ENCODE data around the gene SNX33. TPM values are rescaled to one million over a fixed set of nuclear protein-coding genes. Genes with fewer than 3 reads are reported as not detected.

The SNX33 gene, protein sequence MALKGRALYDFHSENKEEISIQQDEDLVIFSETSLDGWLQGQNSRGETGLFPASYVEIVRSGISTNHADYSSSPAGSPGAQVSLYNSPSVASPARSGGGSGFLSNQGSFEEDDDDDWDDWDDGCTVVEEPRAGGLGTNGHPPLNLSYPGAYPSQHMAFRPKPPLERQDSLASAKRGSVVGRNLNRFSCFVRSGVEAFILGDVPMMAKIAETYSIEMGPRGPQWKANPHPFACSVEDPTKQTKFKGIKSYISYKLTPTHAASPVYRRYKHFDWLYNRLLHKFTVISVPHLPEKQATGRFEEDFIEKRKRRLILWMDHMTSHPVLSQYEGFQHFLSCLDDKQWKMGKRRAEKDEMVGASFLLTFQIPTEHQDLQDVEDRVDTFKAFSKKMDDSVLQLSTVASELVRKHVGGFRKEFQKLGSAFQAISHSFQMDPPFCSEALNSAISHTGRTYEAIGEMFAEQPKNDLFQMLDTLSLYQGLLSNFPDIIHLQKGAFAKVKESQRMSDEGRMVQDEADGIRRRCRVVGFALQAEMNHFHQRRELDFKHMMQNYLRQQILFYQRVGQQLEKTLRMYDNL
- total RNA-seq = 10 to 100 TPM; 27.8 to 47.6 (median 40.1) TPM

DNA sequence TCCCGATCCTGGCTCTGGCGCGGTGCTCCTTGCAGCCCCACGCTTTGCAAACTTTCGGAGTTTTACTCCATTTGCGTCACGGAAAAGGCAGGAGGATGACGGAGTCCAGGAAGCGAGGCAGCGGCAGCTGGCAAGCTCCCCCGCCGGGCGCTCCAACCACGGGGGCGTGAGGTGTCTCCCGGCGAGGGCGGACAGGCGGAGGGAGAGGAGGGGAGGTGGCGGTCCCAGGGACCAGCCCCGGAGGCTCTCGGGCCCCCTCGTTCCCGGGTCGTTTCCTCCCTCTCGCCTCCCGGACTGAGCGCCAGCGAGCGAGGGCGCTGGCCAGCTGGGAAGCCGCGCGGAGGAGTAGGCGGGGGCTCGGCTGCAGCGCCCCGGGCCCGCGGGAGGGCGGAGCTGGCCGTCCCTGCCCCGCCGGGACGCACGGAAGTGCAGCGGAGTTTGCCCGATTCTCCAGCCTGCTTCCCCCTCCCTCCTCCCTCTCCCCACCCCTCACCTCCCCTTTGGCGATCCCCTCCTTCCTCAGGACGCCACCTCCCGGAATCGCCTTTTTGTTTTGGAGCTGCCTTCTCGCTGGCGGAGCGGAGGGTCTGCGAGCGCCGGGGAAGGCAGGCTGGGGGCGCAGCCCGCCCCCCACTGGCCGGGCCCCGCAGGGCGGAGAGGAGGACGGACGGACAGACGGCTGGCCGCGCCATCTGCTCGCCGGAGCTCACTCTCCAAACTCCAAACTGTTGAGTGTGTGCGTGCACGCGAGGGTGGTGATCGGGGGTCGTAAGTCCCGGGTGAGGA is at the start of gene SNX33:
Gene SNX33, plus strand, starts transcription at position 543 of the 786 bp plus-strand sequence. CDS start 1,191 bp downstream, outside the sequence.
- WGBS = 0% methylated on average over 41 of the region's 76 CpGs
- peaks cover 0 to 20% (median 3%) of the 10 kb centered on the region in 4 donors for H3K36me3 ChIP-seq
- H3K4me1 ChIP-seq = peaks cover 49 to 60% (median 55%) of the 10 kb centered on the region in 4 donors
- no peaks in the 10 kb centered on the region for H3K9me3 ChIP-seq
- peak within 1 kb of the TSS; percentile 89 to 97 (median 95) for H3K27ac ChIP-seq (replicated peaks in 1 of 4)
- TF ChIP-seq, protein P1, sequence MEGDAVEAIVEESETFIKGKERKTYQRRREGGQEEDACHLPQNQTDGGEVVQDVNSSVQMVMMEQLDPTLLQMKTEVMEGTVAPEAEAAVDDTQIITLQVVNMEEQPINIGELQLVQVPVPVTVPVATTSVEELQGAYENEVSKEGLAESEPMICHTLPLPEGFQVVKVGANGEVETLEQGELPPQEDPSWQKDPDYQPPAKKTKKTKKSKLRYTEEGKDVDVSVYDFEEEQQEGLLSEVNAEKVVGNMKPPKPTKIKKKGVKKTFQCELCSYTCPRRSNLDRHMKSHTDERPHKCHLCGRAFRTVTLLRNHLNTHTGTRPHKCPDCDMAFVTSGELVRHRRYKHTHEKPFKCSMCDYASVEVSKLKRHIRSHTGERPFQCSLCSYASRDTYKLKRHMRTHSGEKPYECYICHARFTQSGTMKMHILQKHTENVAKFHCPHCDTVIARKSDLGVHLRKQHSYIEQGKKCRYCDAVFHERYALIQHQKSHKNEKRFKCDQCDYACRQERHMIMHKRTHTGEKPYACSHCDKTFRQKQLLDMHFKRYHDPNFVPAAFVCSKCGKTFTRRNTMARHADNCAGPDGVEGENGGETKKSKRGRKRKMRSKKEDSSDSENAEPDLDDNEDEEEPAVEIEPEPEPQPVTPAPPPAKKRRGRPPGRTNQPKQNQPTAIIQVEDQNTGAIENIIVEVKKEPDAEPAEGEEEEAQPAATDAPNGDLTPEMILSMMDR (IDR thresholded peaks at IDR 0.05) = peak; percentile 51 to 67 (median 58)
- TF ChIP-seq EP300 (IDR thresholded peaks at IDR 0.05) = no peak
- TF ChIP-seq POLR2A (IDR thresholded peaks at IDR 0.05; ENCODE audit: low read depth) = peak; percentile 27
- peak; percentile 48 to 80 for TF ChIP-seq POLR2AphosphoS5 (IDR thresholded peaks at IDR 0.05)
- intact Hi-C loops (cut with DNase I) = loop anchor here (10.0 kb wide), 1 partner anchor 283 kb away; the partner anchor contains the start of gene MAN2C1
- no peak for DNase-seq (ENCODE audit: extremely low spot score)
- no peaks in the 10 kb centered on the region for H3K27me3 ChIP-seq
- peak within 1 kb of the TSS; percentile 71 to 89 (median 84) for H3K4me3 ChIP-seq

DNA sequence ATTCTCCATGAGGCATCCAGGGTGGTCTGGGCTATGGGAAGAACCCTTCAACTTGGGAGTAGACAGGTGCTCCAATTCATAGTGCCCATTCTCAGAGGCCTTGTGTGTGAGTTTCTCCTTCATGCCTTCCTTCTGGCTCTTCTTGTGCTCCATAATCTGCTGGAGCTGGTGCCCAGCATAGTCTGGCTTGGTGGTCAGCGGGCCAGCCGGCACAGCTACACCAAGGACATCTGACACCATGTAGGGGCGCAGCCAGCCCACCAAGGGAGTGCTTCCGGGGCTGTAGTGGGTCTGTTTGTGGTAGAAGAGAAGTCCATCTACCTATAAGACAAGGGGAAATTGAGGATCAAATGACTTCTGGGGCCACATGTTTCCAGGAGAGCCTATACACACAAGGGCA is 49.4 kb upstream of the SNX33 start:
- H3K36me3 ChIP-seq = peaks cover 13 to 98% (median 73%) of the 10 kb centered on the region in 4 donors
- peak overlapping the region in 1 of 4 donors; percentile 1 for H3K27ac ChIP-seq (replicated peaks in 1 of 4)
- TF ChIP-seq POLR2AphosphoS5 (IDR thresholded peaks at IDR 0.05) (no peak), EP300 (IDR thresholded peaks at IDR 0.05) (no peak), POLR2A (IDR thresholded peaks at IDR 0.05; ENCODE audit: low read depth) (no peak)
- TF ChIP-seq, protein P1 (IDR thresholded peaks at IDR 0.05) = no peak
- no peaks in the 10 kb centered on the region for H3K27me3 ChIP-seq
- peaks cover 0 to 15% (median 7%) of the 10 kb centered on the region in 4 donors for H3K4me1 ChIP-seq
- H3K9me3 ChIP-seq = no peaks in the 10 kb centered on the region
- intact Hi-C loops (cut with DNase I) = no loop called here
- no peak overlapping the region for H3K4me3 ChIP-seq
- WGBS = 95% methylated on average over 4 of the region's 4 CpGs
- DNase-seq (ENCODE audit: extremely low spot score) = no peak

DNA sequence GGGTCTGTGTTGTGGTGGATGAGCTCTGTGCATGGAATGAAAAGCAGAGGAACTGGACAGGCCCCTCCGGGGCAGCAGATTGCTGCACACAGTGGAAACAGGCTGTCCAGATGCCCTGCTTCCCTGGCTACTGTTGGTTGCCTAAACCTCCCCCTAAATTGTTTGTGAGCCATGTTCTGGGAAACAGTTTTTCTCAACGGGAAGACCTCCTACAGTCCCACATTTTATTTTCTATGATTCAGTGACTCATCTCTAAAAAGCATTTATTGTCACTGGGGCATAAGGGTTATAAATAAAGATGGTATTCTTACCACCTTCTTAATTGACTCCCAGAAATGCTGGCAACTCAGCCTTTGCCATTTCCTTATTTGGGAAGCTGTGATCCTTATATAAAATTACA is 48.3 kb upstream of the SNX33 start:
- Histone ChIP-seq H3K4me1 (peaks cover 0 to 15% (median 7%) of the 10 kb centered on the region in 4 donors), H3K27ac (replicated peaks in 1 of 4) (peak overlapping the region in 1 of 4 donors; percentile 41), H3K36me3 (peaks cover 13 to 98% (median 81%) of the 10 kb centered on the region in 4 donors), H3K4me3 (no peak overlapping the region), H3K27me3 (no peaks in the 10 kb centered on the region), H3K9me3 (no peaks in the 10 kb centered on the region)
- intact Hi-C loops (cut with DNase I) = no loop called here
- no peak for DNase-seq (ENCODE audit: extremely low spot score)
- WGBS = 32% methylated on average over 2 of the region's 2 CpGs
- TF ChIP-seq, protein P1 (IDR thresholded peaks at IDR 0.05) = no peak
- TF ChIP-seq EP300 (IDR thresholded peaks at IDR 0.05) = no peak
- no peak for TF ChIP-seq POLR2A (IDR thresholded peaks at IDR 0.05; ENCODE audit: low read depth)

DNA sequence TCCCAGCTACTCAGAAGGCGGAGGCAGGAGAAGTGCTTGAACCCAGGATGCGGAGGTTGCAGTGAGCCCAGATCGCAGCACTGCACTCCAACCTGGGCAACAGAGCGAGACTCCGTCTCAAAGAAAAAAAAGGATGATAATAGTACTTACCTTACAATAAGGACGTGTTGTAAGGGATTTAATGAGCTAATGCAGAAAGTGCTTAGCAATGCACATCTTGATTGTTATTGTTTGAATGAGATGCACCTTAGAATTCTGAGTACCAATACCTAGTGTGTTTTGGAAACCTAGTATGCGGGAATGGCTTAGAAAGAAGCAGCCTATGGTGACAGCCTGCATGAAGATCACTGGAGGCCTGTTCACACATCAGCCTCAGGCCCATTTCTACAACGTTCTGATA is 41.7 kb upstream of the SNX33 start:
- DNase-seq (ENCODE audit: extremely low spot score) = no peak
- no peaks in the 10 kb centered on the region for H3K4me1 ChIP-seq
- intact Hi-C loops (cut with DNase I) = no loop called here
- 91% methylated on average over 8 of the region's 8 CpGs for WGBS
- no peak overlapping the region for H3K4me3 ChIP-seq
- TF ChIP-seq EP300 (IDR thresholded peaks at IDR 0.05) (no peak), POLR2A (IDR thresholded peaks at IDR 0.05; ENCODE audit: low read depth) (no peak), POLR2AphosphoS5 (IDR thresholded peaks at IDR 0.05) (no peak)
- TF ChIP-seq, protein P1 (IDR thresholded peaks at IDR 0.05) = no peak
- H3K27me3 ChIP-seq = no peaks in the 10 kb centered on the region
- H3K27ac ChIP-seq (replicated peaks in 1 of 4) = no peak overlapping the region
- peaks cover 33 to 98% (median 89%) of the 10 kb centered on the region in 4 donors for H3K36me3 ChIP-seq
- H3K9me3 ChIP-seq = no peaks in the 10 kb centered on the region
